HEK293 (cell line): Measurements from ENCODE around the gene FLT3LG.
A peak's percentile ranks its signal among the peaks of the same experiment; 100 is the strongest.

Source experiments
- GLI2 ChIP-seq: fragments of 450-650 bp; formaldehyde crosslinking; IDR thresholded peaks from 2 replicates; pipeline ENCODE4; 2017; ENCODE audit warnings: missing biosample characterization, missing genetic modification characterization, low read depth, borderline replicate concordance
- GLIS1 ChIP-seq: fragments of 450-650 bp; formaldehyde crosslinking; IDR thresholded peaks from 2 replicates; pipeline ENCODE4 v1.5.1; 2016; ENCODE audit warnings: missing biosample characterization, missing genetic modification characterization
- MYNN ChIP-seq: fragments of 450-650 bp; formaldehyde crosslinking; IDR thresholded peaks from 2 replicates; pipeline ENCODE4 v1.5.1; 2016; ENCODE audit warnings: missing biosample characterization, missing genetic modification characterization, borderline replicate concordance
- SP3 ChIP-seq: fragments of 450-650 bp; formaldehyde crosslinking; IDR thresholded peaks from 2 replicates; pipeline ENCODE4 v1.5.1; 2016; ENCODE audit warnings: missing biosample characterization, missing genetic modification characterization
- ZBTB17 ChIP-seq: fragments of 450-650 bp; formaldehyde crosslinking; IDR thresholded peaks from 2 replicates; pipeline ENCODE4 v1.5.1; 2016; ENCODE audit warnings: missing biosample characterization, missing genetic modification characterization
- ZBTB20 ChIP-seq: fragments of 450-650 bp; formaldehyde crosslinking; IDR thresholded peaks from 2 replicates; pipeline ENCODE4 v1.5.1; 2016; ENCODE audit warnings: missing biosample characterization, missing genetic modification characterization
- ZFHX2 ChIP-seq: fragments of 450-650 bp; formaldehyde crosslinking; conservative IDR thresholded peaks from 2 replicates; pipeline ENCODE4 v1.5.1; 2016; ENCODE audit warnings: missing biosample characterization, missing genetic modification characterization
- ZNF10 ChIP-seq: fragments of 450-650 bp; formaldehyde crosslinking; IDR thresholded peaks from 2 replicates; pipeline ENCODE4 v1.5.1; 2017; ENCODE audit warnings: missing biosample characterization, missing genetic modification characterization
- ZNF121 ChIP-seq: fragments of 450-650 bp; formaldehyde crosslinking; IDR thresholded peaks from 2 replicates; pipeline ENCODE4 v1.5.1; 2016; ENCODE audit warnings: missing biosample characterization, missing genetic modification characterization
- ZNF148 ChIP-seq: fragments of 450-650 bp; formaldehyde crosslinking; IDR thresholded peaks from 2 replicates; pipeline ENCODE4 v1.5.0; 2017; ENCODE audit warnings: missing biosample characterization, missing genetic modification characterization, borderline replicate concordance
- ZNF169 ChIP-seq: fragments of 450-650 bp; formaldehyde crosslinking; IDR thresholded peaks from 2 replicates; pipeline ENCODE4 v1.5.1; 2016; ENCODE audit warnings: missing biosample characterization, missing genetic modification characterization
- ZNF26 ChIP-seq: fragments of 450-650 bp; formaldehyde crosslinking; IDR thresholded peaks from 2 replicates; pipeline ENCODE4 v1.5.1; 2016; ENCODE audit warnings: missing biosample characterization, missing genetic modification characterization
- ZNF302 ChIP-seq: fragments of 450-650 bp; formaldehyde crosslinking; IDR thresholded peaks from 2 replicates; pipeline ENCODE4 v1.5.1; 2016; ENCODE audit warnings: missing biosample characterization, missing genetic modification characterization, low read depth
- ZNF341 ChIP-seq: fragments of 450-650 bp; formaldehyde crosslinking; IDR thresholded peaks from 2 replicates; pipeline ENCODE4; 2016; ENCODE audit warnings: low read depth, missing biosample characterization, missing genetic modification characterization
- ZNF350 ChIP-seq: fragments of 450-650 bp; formaldehyde crosslinking; IDR thresholded peaks from 2 replicates; pipeline ENCODE4 v1.5.0; 2017; ENCODE audit warnings: missing biosample characterization, mild to moderate bottlenecking, missing genetic modification characterization
- ZNF449 ChIP-seq: fragments of 450-650 bp; formaldehyde crosslinking; IDR thresholded peaks from 2 replicates; pipeline ENCODE4 v1.5.1; 2017; ENCODE audit warnings: missing biosample characterization, mild to moderate bottlenecking, missing genetic modification characterization, moderate library complexity
- ZNF501 ChIP-seq: fragments of 450-650 bp; formaldehyde crosslinking; IDR thresholded peaks from 2 replicates; pipeline ENCODE4 v1.5.1; 2016; ENCODE audit warnings: missing biosample characterization, missing genetic modification characterization
- ZNF513 ChIP-seq: fragments of 450-650 bp; IDR thresholded peaks from 2 replicates; pipeline ENCODE4 v1.5.1; 2018; ENCODE audit warnings: missing biosample characterization, missing genetic modification characterization
- ZNF558 ChIP-seq: fragments of 450-650 bp; formaldehyde crosslinking; IDR thresholded peaks from 2 replicates; pipeline ENCODE4 v1.5.1; 2016; ENCODE audit warnings: missing biosample characterization, missing genetic modification characterization
- ZNF560 ChIP-seq: fragments of 450-650 bp; formaldehyde crosslinking; IDR thresholded peaks from 2 replicates; pipeline ENCODE4 v1.5.1; 2017; ENCODE audit warnings: missing biosample characterization, missing genetic modification characterization, borderline replicate concordance
- ZNF610 ChIP-seq: fragments of 450-650 bp; formaldehyde crosslinking; IDR thresholded peaks from 2 replicates; pipeline ENCODE4 v1.5.1; 2016; ENCODE audit warnings: missing biosample characterization, missing genetic modification characterization, borderline replicate concordance
- ZNF639 ChIP-seq: fragments of 450-650 bp; formaldehyde crosslinking; IDR thresholded peaks from 2 replicates; pipeline ENCODE4 v1.5.1; 2016; ENCODE audit warnings: missing biosample characterization, missing genetic modification characterization
- ZNF777 ChIP-seq: fragments of 450-650 bp; formaldehyde crosslinking; IDR thresholded peaks from 2 replicates; pipeline ENCODE4 v1.5.1; 2017; ENCODE audit warnings: missing biosample characterization, missing genetic modification characterization, borderline replicate concordance
- ZNF791 ChIP-seq: fragments of 450-650 bp; formaldehyde crosslinking; IDR thresholded peaks from 2 replicates; pipeline ENCODE4 v1.5.1; 2016; ENCODE audit warnings: missing biosample characterization, missing genetic modification characterization
- ZNF837 ChIP-seq: fragments of 450-650 bp; formaldehyde crosslinking; IDR thresholded peaks from 2 replicates; pipeline ENCODE4 v1.5.1; 2016; ENCODE audit warnings: missing biosample characterization, missing genetic modification characterization
- ZSCAN18 ChIP-seq: fragments of 450-650 bp; formaldehyde crosslinking; IDR thresholded peaks from 2 replicates; pipeline ENCODE4 v1.5.1; 2016; ENCODE audit warnings: missing biosample characterization, missing genetic modification characterization
- ZSCAN5A ChIP-seq: fragments of 450-650 bp; formaldehyde crosslinking; IDR thresholded peaks from 2 replicates; pipeline ENCODE4 v1.5.1; 2016; ENCODE audit warnings: missing biosample characterization, missing genetic modification characterization
- ZXDB ChIP-seq: fragments of 450-650 bp; formaldehyde crosslinking; IDR thresholded peaks from 2 replicates; pipeline ENCODE4 v1.5.1; 2016; ENCODE audit warnings: missing biosample characterization, missing genetic modification characterization

Gene FLT3LG

GRCh38 chr19:49443366-49444099 is 30.5 kb upstream of the FLT3LG start (continued):
- TF ChIP-seq ZNF449 (peak; percentile 21; the same call in 1 of the 2 replicates), ZNF10 (tag by site-specific recombination) (0 out of 2 replicates have a peak, but pooled peaks have one; percentile 45), ZNF791 (tag by site-specific recombination) (no peak), ZNF148 (0 out of 2 replicates have a peak, but pooled peaks have one; percentile 9), SP3 (tag by site-specific recombination) (peak; percentile 88), ZNF777 (tag by site-specific recombination) (peak; percentile 48; the same call in 1 of the 2 replicates), ZNF302 (no peak), ZBTB17 (tag by site-specific recombination) (peak; percentile 95), ZFHX2 (peak; percentile 100), ZNF341 (tag by site-specific recombination) (peak; percentile 70), ZSCAN18 (tag by site-specific recombination) (0 out of 2 replicates have a peak, but pooled peaks have one; percentile 38), GLIS1 (tag by site-specific recombination) (peak; percentile 60), ZSCAN5A (tag by site-specific recombination) (no peak), ZNF26 (tag by site-specific recombination) (no peak), GLI2 (tag by site-specific recombination) (no peak), ZNF169 (tag by site-specific recombination) (no peak; the same call in 1 of the 2 replicates), ZNF121 (tag by site-specific recombination) (no peak), ZNF501 (peak; percentile 87), ZNF610 (tag by site-specific recombination) (0 out of 2 replicates have a peak, but pooled peaks have one; percentile 69), ZNF558 (tag by site-specific recombination) (peak; percentile 32; the same call in 1 of the 2 replicates), ZNF513 (tag by site-specific recombination) (peak; percentile 84), ZBTB20 (peak; percentile 86; the same call in 1 of the 2 replicates), ZNF560 (no peak), ZNF350 (tag by site-specific recombination) (no peak), MYNN (tag by site-specific recombination) (no peak), ZXDB (peak; percentile 80), ZNF639 (tag by site-specific recombination) (0 out of 2 replicates have a peak, but pooled peaks have one; percentile 34), ZNF837 (tag by site-specific recombination) (no peak)
